NT2/D1 (cell line): ENCODE results near the gene MLPH.

Experiments
- SUZ12 ChIP-seq: IDR thresholded peaks from 2 replicates; pipeline ENCODE4 v1.6.1; 2011; ENCODE audit not compliant: insufficient read length, insufficient read depth; ENCODE audit errors: extremely low read depth
- YY1 ChIP-seq: IDR thresholded peaks from 2 replicates; pipeline ENCODE4 v1.6.1; 2011; ENCODE audit not compliant: insufficient read length, insufficient read depth
- ZNF274 ChIP-seq: IDR thresholded peaks from 2 replicates; pipeline ENCODE4 v1.6.1; 2011; ENCODE audit warnings: mild to moderate bottlenecking, low read depth, low read length

GRCh38 chr2:237527766-237528165 lies 40.7 kb downstream of the MLPH start:
- TF ChIP-seq YY1: no peak
- TF ChIP-seq ZNF274: no peak
- no peak for TF ChIP-seq SUZ12
